GM21360 (cell line): ENCODE measurements around the gene TMEM63C.

ENCODE experiments used
- ATAC-seq: cut with Tn5 transposase; IDR thresholded peaks from one replicate; pipeline ENCODE4 v1.9.1; 2021; ENCODE audit warnings: mild to moderate bottlenecking, moderate library complexity; ENCODE audit not compliant: unreplicated experiment

Gene TMEM63C

DNA sequence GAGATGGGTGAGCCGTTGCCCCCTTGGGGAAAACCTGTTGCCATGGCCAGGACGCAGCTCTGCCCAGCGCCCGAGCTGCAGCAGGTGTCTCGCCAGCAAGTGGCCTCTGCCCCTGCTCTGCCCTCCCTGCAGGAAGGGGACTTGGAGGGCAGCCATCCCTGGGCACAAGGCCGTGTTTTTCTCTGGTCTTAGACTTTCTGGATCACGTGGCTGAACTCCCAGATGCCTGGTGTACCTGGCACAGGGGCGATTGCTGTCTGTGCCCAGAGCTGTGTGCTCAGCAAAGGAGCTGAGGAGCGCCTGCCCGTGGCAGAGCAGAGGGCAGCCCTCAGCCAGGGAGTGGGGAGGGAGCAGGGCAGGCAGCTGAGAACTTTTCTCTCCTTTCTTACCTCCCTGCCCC lies 38.0 kb downstream of the TMEM63C start:
- no peak for ATAC-seq

DNA sequence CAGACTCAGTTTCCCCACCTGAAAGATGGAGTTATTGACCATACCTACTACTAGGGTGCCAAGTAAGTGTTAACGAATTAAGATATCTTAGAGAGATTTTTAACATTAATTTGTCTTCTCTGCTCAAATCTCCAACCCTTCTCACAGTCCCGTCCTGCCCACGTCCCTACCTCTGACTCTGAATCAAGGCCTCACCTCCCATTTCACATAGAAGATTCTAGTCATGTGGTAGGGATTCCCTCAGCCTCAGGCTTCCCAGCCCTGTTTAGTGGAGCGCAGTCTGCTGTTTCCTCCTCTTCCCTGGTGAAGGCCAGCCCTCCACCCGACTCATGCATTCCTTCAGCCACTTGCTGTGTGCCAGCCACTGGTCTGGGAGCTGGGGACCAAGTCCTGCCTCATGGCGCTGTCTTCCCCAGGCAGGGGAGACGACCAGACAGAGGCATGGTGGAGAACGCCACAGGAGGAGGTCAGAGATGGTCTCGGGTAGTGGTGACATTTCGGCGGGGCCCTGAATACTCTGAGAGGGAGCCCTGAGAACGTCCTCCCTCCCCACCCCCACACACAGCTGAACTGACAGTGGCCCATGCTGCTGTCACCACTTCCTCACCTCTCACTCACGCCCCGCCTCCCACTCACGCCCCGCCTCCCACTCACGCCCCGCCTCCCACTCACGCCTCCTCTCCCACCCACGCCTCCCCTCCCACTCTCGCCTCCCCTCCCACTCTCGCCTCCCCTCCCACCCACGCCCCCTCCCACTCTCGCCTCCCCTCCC lies 38.8 kb downstream of the TMEM63C start:
- no peak for ATAC-seq

DNA sequence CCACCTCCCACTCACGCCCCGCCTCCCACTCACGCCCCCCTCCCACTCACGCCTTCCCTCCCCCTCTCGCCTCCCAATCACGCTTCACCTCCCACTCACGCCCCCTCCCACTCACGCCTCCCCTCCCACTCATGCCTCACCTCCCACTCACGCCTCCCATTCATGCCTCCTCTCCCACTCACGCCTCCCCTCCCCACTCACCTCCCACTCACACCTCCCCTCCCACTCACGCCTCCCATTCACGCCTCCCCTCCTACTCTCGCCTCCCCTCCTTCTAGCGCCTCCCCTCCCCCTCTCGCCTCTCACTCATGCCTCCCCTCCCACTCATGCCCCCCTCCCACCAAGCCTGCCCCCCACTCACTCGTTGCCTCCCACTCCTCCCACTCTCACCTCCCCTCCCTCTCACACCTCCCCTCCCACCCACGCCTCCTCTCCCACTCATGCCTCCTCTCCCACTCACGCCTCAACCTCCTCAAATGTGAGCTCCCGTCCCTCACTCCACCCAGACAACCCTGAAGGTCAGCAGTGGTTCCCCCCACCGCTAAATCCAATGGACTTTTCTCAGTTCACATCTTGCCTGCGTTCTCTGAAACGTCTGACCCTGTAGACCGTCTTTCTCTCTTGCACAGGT lies 39.8 kb downstream of the TMEM63C start:
- no peak for ATAC-seq

DNA sequence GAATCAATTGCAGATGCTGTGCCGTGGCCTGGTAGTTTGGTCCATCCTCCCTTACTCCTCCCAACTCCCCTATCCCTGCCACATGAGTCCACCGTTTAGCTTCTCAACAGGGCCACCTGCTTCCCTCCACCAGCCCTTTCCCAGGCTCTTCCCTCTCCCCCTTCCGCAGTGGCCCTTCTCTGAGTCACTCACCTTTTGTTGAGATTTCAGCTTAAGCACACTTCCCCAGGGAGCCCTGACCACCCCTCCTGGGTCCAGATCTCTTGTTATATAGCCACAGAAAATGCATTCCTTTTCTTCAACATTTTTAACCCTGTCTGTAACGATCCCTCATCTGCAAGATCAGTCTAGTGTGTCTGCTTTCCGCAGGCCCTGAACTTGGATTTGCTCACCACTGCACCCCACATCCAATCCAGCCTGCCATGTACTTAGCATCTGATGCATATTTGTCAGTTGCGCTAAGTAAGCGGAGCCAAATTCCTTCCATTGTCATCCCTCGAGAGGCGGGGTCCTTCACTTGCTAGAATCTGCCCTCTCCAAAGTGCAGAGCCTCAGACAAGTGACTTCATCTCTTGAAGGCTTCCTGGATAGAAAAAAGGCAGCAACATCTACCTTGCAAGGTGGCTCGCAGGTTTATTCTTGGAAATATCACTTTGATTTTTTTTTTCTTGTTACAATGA lies 41.1 kb downstream of the TMEM63C start:
- no peak for ATAC-seq

DNA sequence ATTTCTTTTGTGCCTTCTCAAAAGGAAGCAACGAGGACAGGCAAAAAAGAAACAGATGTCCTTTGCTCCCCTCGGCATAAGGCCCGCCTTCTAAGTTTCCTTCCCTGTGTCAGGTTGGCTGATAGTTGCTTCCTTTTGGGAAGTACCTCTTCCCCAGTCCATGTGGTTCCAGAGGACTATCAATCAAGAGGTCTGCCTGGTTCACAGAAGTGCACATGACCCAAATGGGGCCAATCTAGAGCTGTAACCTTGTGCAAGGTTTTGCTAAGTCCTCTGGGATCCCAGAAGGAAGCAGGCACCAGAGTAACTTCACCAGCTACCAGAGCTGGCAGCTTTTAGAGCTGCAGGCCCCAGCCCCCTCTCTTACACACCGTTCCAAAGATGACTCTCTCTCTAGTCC lies 42.6 kb downstream of the TMEM63C start:
- no peak for ATAC-seq

DNA sequence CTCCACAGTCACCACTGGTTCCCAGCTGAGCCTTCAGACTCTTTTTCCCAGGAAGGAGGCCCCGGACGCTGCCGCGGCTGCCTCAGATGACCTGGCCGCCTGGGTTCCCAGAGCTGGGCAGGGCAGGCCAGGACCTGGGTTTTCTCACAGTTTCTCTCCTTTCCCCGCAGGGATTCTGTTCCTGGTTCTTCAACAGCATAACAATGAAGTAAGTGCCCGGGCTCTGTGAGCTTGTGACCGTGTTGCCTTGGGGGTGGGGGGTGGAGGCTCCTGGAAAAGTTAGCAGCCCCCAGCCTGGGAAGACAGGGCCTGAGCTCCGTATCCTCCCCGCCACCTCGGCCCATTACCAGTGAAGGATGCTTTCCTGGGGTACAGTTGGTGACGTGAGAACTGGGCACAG lies 43.7 kb downstream of the TMEM63C start:
- no peak for ATAC-seq

DNA sequence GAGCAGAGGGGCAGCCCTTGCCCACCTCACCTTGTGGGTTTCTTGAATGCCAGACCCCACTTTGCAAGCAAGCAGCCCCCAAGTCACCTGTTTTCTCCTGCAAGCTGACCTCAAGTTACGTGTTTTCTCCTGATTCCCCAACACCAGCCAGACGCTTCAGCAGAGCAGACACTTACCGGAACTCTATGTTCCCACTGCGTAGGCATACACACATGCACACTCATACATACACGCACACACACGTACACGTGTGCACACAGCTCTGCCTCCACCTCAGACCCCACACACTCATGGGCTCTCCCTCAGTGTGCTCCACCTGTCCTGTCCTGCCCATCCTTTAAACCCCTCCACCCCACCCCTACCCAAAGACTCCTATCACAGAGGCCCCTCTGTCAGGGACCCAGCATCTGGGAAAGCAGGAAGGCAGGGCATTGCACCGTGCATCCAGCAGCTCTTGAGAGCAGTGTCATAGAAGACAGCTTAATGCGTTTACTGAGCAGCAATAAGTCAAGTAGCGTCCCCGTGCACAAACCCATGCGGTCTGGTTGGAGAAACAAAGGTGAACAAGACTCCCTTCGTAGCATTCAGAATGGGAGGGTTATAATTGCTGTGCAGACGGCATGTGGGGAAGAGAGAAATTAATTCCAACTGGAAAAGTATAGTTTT lies 44.4 kb downstream of the TMEM63C start:
- no peak for ATAC-seq

DNA sequence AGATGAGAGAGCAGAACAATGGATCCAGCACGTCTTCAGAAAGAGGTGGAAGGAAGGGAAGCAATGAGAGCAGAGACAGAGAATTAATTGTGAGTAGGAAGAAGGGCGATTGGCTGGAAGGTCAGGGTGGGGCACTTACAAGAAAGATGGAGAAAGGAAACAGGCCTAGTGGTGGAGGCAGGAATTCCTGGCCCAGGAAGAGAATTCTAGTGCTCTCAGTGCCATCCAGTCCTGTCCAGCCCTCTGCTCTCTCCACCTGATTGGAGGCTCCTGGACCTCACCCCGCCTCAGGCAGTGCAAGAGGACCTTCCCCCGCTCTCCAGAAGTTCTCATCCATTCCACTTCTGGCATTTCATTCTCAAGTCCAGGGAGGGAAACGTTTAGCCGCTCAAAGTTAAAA lies 46.5 kb downstream of the TMEM63C start:
- no peak for ATAC-seq

DNA sequence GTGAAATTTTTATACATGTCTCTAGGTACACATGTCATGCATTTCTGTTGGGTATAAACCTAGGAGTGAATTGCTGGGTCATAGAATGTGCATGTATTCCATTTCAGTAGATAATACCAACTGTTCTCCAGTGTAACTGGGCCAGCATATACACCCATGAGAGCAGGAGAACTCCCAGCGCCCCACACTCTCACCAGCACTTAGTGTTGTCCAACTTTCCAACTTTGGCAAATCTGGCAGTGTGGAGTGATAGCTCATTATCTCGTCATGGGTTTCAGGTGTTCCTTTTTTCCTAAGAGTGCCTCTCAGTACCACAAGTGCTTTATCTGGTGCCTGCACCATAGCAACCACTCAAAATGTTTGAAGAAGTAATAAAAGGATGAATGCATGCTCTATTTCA lies 49.3 kb downstream of the TMEM63C start:
- ATAC-seq, result no peak

DNA sequence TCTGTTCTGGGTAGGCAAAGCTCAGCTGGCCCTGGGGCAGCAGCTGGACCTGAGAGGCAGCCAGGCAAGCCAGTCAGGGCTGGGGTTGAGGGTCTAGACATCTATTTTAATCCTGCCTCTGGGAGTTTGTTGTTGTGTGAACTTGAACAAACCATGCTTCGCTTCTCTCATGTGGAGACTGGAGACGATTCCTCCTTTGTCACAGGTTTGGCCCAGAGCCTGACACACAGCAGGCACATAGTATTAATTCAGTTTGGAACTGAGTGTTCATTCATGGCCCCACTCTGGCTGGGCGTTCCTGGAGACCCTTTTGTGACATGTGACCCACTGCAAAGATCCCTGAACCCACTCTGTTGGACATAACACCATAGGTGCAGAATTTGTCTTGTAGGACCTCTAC lies 50.1 kb downstream of the TMEM63C start:
- ATAC-seq, result no peak

DNA sequence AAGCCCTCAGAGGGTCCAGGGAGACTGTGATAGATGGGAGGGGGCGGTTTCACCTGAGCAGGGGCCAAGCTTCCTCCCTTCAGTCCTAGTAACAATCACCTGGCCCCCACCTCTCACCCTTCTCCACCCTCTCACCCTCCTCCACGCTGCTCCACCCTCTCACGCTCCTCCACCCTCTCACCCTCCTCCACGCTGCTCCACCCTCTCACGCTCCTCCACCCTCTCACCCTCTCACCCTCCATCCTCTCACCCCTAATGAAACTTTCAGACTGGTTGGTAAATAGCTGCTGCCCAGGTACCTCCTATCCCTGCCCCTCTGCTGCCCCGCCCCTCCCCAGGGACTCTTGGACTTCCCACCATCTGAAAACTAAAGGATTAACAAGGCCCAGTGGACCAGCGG lies 55.2 kb downstream of the TMEM63C start:
- ATAC-seq, result no peak

DNA sequence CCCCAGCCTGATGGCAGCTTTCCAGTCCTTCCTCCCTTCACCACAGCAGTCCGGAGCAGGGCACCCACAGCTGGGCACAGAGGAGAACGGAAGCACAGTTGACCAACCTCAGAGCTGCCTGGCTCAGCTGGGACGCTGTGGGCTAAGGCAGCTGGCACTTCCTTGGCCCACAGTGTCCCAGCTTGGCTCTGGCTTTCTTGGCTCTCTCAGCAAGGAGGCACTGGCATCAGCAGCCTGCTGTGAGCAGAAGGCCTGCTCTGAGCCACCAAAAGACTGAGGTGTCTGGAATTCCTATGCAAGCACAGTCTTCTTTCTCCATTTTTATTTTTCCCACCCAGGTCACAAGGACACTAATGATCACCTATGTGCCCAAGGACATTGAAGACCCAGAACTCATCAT lies 56.8 kb downstream of the TMEM63C start:
- ATAC-seq, result no peak

DNA sequence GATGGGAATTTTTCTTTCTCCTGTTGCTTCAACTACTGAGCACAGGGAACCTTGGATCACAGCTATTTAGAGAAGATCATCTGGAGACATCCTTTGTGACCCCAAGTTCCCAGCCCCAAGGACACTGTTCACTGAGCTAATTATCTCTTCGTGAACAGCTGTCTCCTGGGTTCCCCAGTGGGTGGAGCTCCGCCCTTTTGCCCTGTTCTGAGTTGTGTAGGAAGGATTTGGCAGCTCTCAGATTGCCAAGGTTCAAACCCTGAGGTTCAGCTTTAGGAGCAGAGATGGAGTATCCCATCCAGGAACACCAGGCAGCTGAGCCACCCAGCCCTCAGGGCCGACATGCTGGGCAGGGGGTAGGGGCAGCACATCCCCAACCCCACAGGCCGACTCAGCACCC lies 57.4 kb downstream of the TMEM63C start:
- ATAC-seq, result no peak

DNA sequence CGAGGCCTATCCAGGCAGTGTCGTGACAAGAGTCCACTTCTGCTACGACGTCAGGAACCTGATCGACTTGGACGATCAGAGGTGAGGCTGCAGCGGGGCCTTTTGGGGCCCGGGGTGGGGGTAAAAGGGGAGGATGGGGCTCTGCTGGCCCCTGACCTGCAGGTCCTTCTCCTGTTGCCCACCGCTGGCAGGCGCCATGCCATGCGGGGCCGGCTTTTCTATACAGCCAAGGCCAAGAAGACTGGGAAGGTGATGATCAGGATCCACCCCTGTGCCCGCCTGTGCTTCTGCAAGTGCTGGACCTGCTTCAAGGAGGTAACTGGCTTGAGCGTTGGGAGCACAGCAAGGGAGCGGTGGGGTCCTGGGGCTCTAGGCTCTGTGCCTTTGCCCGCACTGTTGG lies 57.8 kb downstream of the TMEM63C start:
- no peak for ATAC-seq

DNA sequence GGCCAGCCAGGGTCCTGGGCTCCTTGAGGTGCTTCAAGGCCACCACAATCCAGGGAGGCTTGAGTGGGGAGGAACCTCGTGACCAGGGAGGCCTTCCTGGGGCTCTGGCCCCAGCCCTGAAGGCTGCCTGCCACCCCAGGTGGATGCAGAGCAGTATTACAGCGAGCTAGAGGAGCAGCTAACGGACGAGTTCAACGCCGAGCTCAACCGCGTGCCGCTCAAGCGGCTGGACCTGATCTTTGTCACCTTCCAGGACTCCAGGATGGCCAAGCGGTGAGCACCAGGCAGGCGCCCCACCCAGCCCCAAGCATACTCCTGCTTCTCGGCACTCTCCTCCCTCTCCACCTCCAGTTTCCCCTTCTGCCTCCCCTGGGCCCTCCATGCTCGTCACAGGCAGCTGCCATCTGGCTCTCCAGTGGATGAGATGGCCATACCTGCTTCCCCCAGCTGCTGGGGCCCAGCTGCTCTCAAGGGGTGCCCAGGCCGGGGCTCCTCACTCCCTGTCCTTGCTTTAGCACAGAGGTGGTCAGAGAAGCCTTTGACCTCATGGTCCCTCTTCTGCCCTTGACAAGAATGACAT lies 58.8 kb downstream of the TMEM63C start:
- no peak for ATAC-seq

DNA sequence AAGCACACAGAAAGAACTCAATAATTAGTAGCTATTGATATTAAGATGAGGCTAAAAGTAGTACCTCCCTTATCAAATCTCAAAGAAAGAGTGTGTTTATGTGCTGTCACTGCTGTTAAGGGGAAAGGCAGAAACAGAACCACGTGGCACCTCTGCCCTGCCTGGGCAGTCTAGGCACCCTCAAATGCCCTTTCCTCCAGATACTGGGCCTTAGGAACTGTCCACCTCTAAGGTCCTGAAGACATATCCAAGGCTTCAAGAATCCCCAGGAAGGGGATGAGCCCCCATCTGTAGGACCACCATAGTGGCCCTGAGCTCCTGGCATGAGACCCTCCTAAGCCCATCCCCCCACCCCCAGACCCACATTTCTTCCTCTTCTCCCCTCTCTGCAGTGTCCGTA lies 60.4 kb downstream of the TMEM63C start:
- ATAC-seq, result no peak

DNA sequence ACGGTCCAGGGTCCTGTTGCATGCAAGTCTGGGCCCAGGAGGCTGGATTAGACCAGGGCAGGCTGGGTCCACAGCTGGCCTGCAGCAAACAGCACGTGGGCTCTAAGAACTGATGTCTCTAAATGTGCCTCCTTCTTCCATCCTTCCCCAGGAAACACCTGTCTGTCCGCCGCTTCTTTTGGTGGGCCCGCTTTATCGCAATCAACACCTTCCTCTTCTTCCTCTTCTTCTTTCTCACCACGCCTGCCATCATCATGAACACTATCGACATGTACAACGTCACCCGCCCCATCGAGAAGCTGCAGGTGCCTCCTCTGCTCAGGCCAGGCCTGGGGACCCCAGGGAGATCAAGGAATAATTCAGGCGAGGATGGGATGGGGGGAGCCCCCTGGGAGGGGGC lies 61.2 kb downstream of the TMEM63C start:
- ATAC-seq, result no peak

DNA sequence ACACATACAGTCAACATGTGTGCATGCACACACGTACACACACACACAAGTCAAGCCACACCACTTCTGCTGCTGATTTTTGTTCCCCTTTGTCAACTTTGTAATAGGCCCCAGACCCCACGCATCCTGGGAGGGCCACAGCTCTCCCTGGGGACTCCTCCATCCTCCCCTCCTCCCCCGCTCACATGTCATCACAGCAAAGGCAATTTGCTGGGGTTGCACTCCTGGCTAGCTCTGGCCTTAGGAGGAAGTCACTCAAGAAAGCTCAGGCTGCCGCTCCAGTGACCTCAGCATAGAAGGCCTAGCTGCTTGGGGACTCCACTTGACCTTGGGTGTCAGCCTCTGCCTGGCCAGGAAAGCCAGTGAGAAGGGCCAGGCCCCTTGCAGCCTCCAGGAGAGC lies 62.3 kb downstream of the TMEM63C start:
- ATAC-seq, result no peak

DNA sequence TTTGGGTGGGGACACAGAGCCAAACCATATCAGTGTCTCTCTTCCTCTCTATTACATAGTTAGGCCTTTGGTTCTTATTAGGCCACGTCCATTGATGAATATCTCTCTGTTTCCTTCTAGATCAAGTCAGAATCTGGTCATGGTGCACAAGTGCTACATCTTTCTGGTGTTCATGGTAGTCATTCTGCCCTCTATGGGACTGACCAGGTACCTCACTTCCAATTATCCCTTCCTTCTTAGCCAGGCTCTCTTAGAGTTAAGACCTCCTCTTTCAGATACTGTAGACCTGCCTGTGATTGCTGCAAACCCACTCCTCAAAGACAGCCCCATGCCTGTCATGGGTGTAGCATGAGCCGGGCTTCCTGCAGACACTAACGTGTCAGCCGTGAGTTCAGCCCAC lies 64.2 kb downstream of the TMEM63C start:
- no peak for ATAC-seq

DNA sequence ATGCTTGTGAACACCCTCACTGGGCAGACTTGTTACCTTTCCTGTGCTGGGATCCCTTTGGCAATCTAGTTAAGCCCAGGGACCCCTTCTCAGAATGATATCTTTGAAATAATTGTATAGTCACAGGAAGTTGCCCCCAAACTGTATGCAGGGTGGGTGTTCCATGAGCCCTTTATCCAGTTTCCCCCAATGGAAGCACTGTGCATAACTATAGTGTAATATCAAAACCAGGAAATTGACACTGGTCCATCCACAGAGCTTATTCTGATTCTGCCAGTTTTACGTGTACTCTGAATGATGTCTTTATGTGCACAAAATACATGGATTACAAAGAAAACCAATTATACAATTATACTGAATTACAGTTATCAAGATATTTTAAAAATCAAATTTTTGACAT lies 65.2 kb downstream of the TMEM63C start:
- no peak for ATAC-seq

DNA sequence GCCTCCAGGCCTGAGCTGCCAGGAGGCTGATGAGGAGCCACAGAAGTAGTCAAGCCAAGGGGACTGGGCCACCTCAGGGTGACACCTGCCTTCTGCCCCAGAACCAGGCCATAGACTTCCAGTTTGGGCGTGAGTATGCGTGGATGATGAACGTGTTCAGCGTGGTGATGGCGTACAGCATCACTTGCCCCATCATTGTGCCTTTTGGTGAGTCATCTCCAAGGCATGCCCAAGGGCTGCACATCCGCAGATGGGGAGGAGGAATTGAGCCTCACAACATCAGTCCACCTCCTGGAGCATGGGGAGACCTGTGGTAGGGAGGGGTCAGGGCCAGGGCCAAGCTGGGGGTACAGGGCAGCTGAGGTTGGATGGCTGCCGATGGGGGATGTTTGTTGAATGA lies 67.1 kb downstream of the TMEM63C start:
- ATAC-seq, result no peak
